Retina (tissue), 1 donor: ENCODE results near the gene ZNF512.
A peak's percentile ranks its signal among the peaks of the same experiment; 100 is the strongest.
"Not testable (repeated sequence)": the region's sequence is repeated elsewhere in the genome, so short reads cannot be mapped to it uniquely, and the experiment has no call there.

ENCODE experiments used
- DNase-seq: peaks from one replicate; pipeline ENCODE4 v3.0.0-alpha.2; 2016

ZNF512 gene, protein sequence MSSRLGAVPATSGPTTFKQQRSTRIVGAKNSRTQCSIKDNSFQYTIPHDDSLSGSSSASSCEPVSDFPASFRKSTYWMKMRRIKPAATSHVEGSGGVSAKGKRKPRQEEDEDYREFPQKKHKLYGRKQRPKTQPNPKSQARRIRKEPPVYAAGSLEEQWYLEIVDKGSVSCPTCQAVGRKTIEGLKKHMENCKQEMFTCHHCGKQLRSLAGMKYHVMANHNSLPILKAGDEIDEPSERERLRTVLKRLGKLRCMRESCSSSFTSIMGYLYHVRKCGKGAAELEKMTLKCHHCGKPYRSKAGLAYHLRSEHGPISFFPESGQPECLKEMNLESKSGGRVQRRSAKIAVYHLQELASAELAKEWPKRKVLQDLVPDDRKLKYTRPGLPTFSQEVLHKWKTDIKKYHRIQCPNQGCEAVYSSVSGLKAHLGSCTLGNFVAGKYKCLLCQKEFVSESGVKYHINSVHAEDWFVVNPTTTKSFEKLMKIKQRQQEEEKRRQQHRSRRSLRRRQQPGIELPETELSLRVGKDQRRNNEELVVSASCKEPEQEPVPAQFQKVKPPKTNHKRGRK

GRCh38 chr2:27582695-27583389 is at the start of gene ZNF512:
TSS of gene ZNF512 (plus strand) at chr2:27583042. CDS start at chr2:27583113, 71 bp downstream.
- peak; percentile 94 for DNase-seq

DNA sequence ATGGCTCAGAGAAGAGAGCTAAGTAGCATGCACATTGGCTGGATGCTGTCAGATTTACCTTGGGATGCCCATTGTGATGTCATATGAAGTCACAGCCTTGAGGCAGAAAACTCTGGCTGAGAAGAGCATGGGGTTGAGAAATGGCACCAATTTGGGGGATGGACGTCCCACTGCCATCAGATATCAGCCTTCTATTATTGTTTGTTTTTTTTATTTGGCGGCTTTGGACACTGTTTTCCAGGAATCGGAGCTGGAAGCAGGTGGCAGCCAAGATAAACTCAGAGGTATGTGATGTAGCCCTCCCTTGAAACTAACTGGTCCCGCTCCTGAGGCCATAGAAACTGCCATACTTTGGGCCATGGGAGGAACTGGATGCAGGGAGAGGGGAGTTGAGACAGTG is 45.6 kb upstream of the ZNF512 start:
- DNase-seq = no peak

- DNase-seq = not testable (repeated sequence)
Observed at GRCh38 chr2:27538839-27539450, 43.9 kb upstream of the ZNF512 start.

DNA sequence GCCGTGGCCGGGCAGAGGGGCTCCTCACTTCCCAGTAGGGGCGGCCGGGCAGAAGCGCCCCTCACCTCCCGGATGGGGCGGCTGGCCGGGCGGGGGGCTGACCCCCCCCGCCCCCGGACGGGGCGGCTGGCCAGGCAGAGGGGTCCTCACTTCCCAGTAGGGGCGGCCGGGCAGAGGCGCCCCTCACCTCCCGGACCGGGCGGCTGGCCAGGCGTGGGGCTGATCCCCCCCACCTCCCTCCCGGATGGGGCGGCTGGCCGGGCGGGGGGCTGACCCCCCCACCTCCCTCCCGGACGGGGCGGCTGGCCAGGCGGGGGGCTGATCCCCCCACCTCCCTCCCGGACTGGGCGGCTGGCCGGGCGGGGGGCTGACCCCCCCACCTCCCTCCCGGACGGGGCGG is 43.2 kb upstream of the ZNF512 start:
- DNase-seq = not testable (repeated sequence)

- no peak for DNase-seq
Observed at GRCh38 chr2:27544143-27544821, 38.6 kb upstream of the ZNF512 start.

- DNase-seq = no peak
Observed at GRCh38 chr2:27545348-27546141, 37.3 kb upstream of the ZNF512 start.

DNA sequence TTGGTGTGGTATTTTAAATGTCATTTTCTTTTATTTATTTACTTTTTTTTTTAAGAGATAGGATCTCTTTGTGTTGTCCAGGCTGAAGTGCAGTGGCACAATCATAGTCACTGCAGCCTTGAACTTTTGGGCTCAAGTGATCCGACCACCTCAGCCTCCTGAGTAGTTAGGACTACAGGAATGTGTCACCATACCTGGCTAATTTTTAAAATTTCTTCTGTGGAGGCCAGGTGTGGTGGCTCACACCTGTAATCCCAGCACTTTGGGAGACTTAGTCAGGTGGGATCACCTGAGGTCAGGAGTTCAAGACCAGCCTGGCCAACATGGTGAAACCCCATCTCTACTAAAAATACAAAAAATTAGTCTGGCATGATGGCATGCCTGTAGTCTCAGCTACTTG is 33.5 kb upstream of the ZNF512 start:
- no peak for DNase-seq

DNA sequence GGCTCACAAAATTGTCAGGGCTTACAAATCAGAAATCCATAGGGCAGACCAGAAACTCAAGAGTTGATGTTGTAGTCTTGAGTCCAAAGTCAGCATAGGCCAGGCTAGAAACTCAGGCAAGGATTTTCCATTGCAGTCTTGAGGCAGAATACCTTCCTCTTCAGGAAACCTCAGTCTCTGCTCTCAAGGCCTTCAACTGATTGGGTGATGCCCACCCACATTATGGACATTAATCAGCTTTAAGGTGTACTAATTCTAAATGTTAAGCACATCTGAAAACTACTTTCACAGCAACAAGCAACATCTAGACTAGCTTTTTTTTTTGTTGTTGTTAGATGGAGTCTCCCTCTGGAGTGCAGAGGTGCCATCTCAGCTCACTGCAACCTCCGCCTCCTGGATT is 31.3 kb upstream of the ZNF512 start:
- no peak for DNase-seq

GRCh38 chr2:27552941-27553340 is 29.9 kb upstream of the ZNF512 start:
- DNase-seq = no peak

GRCh38 chr2:27554451-27554850 is 28.4 kb upstream of the ZNF512 start:
- not testable (repeated sequence) for DNase-seq

- no peak for DNase-seq
Observed at GRCh38 chr2:27559228-27559627, 23.6 kb upstream of the ZNF512 start.

DNA sequence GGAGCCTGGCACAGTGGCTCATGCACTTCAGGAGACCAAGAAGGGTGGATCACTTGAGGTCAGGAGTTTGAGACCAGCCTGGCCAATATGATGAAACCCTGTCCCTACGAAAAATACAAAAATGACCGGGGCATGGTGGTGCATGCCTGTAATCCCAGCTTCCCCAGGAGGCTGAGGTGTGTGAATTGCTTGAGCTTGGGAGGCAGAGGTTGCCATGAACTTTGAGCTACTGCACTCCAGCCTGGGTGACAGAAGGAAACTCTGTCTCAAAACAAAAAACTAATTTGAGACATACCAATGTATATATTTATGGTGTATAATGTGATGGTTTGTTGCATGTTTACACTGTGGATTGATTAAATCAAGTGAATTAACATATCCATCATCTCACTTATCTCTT is 21.8 kb upstream of the ZNF512 start:
- DNase-seq = no peak

GRCh38 chr2:27566628-27567027 is 16.2 kb upstream of the ZNF512 start:
- DNase-seq = no peak

GRCh38 chr2:27569398-27569797 is 13.4 kb upstream of the ZNF512 start:
- DNase-seq = no peak

GRCh38 chr2:27571197-27571596 is 11.6 kb upstream of the ZNF512 start:
- no peak for DNase-seq

DNA sequence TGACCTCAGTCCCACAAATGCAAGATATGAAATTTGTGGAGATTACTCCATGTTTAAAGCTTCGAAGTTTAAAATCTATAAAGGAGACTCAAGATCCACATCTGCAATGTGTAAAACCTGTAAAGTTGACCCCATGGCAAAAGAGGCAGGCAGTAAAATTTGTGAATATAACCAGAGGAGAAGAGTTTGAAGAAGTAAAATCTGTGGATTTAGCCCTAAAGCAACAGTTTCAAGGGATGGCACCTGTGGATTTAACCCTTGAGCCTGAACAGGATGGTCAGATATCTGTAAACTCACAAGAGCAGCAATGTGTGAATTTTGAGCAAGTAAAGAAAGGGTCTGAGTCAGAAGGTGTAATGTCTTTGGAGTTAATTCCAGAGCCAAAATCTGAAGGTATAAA is 11.2 kb upstream of the ZNF512 start:
- DNase-seq = no peak

DNA sequence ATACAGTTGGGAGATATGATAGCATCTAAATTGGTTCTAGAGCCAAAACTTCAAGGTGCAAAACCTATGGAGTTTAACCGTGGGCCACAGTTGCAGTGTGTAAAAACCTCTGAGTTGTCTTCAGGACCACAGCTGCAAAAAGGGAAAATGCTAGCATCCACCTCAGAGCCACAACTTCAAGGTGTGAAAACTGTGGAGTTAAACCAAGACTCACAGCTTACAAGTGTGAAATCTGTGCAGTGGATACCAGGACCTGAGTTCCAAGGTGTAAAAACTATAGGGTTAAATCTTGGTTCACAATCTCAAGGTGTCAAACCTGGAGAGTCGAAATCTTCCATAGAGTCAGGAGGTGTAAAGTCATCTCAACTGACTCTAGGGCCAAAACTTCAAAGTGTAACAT is 10.4 kb upstream of the ZNF512 start:
- DNase-seq = no peak

DNA sequence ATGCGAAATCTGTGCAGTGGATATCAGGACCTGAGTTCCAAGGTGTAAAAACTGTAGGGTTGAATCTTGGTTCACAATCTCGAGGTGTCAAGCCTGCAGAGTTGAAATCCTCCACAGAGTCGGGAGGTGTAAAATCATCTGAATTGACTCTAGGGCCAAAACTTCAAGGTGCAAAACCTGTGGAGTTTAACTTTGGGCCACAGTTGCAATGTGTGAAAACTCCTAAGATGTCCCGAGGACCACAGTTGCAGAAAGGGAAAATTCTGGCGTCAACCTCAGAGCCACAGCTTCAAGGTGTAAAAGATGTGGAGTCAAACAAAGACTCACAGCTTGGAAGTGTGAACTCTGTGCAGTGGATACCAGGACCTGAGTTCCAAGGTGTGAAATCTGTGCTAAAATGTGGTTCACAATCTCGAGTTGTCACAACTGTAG is 9.8 kb upstream of the ZNF512 start:
- DNase-seq = no peak

- DNase-seq = no peak
Observed at GRCh38 chr2:27573452-27573851, 9.4 kb upstream of the ZNF512 start.

DNA sequence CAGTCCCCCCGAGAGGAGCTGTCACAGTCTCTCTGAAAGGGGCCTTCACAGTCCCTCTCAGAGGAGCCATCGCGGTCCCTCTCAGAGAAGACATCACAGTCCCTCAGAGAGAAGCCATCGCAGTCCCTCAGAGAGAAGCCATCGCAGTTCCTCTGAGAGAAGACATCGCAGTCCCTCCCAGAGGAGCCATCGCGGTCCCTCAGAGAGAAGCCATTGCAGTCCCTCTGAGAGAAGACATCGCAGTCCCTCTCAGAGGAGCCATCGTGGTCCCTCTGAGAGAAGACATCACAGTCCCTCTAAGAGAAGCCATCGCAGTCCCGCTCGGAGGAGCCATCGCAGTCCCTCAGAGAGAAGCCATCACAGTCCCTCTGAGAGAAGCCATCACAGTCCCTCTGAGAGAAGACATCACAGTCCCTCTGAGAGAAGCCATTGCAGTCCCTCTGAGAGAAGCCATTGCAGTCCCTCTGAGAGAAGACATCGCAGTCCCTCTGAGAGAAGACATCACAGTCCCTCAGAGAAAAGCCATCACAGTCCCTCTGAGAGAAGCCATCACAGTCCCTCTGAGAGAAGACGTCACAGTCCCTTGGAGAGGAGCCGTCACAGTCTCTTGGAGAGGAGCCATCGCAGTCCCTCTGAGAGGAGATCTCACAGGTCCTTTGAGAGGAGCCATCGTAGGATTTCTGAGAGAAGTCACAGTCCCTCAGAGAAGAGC is 1.3 kb upstream of the ZNF512 start:
- DNase-seq = no peak

GRCh38 chr2:27582129-27582694 is 630 bp upstream of the ZNF512 start:
- peak; percentile 14 for DNase-seq
